DOHH2 (cell line): ENCODE measurements around the gene MKS1.

Experiments
- H3F3A ChIP-seq: fragments of 200-600 bp; sonication (generic), shearing (Covaris generic); 2 replicates; pipeline ENCODE4 v1.6.0; 2016; ENCODE audit warnings: antibody characterized with exemption, mild to moderate bottlenecking; ENCODE audit not compliant: control insufficient read depth, insufficient read depth
- H3K27ac ChIP-seq: fragments of 200-600 bp; sonication (generic); 2 replicates; pipeline ENCODE4 v1.5.1; 2014; ENCODE audit warnings: low read depth, mild to moderate bottlenecking, low read length, moderate library complexity
- H3K27me3 ChIP-seq: fragments of 200-600 bp; sonication (generic); 2 replicates; pipeline ENCODE4 v1.6.1; 2014; ENCODE audit warnings: mild to moderate bottlenecking, low read length, mixed read lengths; ENCODE audit not compliant: control insufficient read depth
- H3K36me3 ChIP-seq: fragments of 200-600 bp; sonication (generic); 2 replicates; pipeline ENCODE4 v1.6.1; 2014; ENCODE audit warnings: mild to moderate bottlenecking, low read length, moderate library complexity, mixed read lengths; ENCODE audit not compliant: control insufficient read depth
- H3K4me1 ChIP-seq: fragments of 200-600 bp; sonication (generic); 2 replicates; pipeline ENCODE4 v1.6.1; 2014; ENCODE audit warnings: mild to moderate bottlenecking, low read length, mixed read lengths; ENCODE audit not compliant: control insufficient read depth
- H3K4me2 ChIP-seq: fragments of 200-600 bp; sonication (generic); 2 replicates; pipeline ENCODE4 v1.6.0; 2014; ENCODE audit warnings: mild to moderate bottlenecking, low read length, moderate library complexity
- H3K4me3 ChIP-seq: fragments of 200-600 bp; sonication (generic); 2 replicates; pipeline ENCODE4 v1.5.1; 2014; ENCODE audit warnings: mild to moderate bottlenecking, low read length, mixed read lengths
- H3K79me2 ChIP-seq: fragments of 200-600 bp; sonication (generic); 2 replicates; pipeline ENCODE4 v1.6.1; 2014; ENCODE audit warnings: mild to moderate bottlenecking, low read length, mixed read lengths; ENCODE audit not compliant: control insufficient read depth
- H3K9me2 ChIP-seq: fragments of 200-600 bp; sonication (generic); replicated peaks from 2 replicates; pipeline ENCODE4 v1.6.1; 2014; ENCODE audit warnings: mild to moderate bottlenecking, low read length, mixed read lengths; ENCODE audit not compliant: control insufficient read depth
- H3K9me3 ChIP-seq: fragments of 200-600 bp; sonication (generic); 2 replicates; pipeline ENCODE4 v1.6.1; 2014; ENCODE audit warnings: antibody characterized with exemption, low read length, mixed read lengths; ENCODE audit not compliant: control insufficient read depth, insufficient read depth
- H4K20me1 ChIP-seq: fragments of 200-600 bp; sonication (generic); 2 replicates; pipeline ENCODE4 v1.6.0; 2014; ENCODE audit warnings: low read depth, mild to moderate bottlenecking, antibody characterized with exemption, low read length, moderate library complexity; ENCODE audit not compliant: control insufficient read depth, insufficient read depth
- CTCF ChIP-seq: fragments of 200-600 bp; sonication (generic); IDR thresholded peaks from one replicate; pipeline ENCODE4 v1.5.1; 2014; ENCODE audit warnings: antibody characterized with exemption, mild to moderate bottlenecking, low read depth, low read length; ENCODE audit not compliant: poor library complexity, severe bottlenecking
- EZH2phosphoT487 ChIP-seq: fragments of 200-600 bp; sonication (generic); IDR thresholded peaks from 2 replicates; pipeline ENCODE4 v1.6.1; 2017; ENCODE audit warnings: borderline replicate concordance, mild to moderate bottlenecking, antibody characterized with exemption, low read length, moderate library complexity, mixed read lengths

Gene MKS1

GRCh38 chr17:58248955-58249269, 29.9 kb upstream of the MKS1 start:
- H4K20me1 ChIP-seq = no peaks in the 10 kb centered on the region
- no peak overlapping the region for H3K27ac ChIP-seq
- no peaks in the 10 kb centered on the region for H3K79me2 ChIP-seq
- no peaks in the 10 kb centered on the region for H3F3A ChIP-seq
- peaks cover 27% of the 10 kb centered on the region for H3K27me3 ChIP-seq
- no peaks in the 10 kb centered on the region for H3K9me2 ChIP-seq
- H3K9me3 ChIP-seq = no peaks in the 10 kb centered on the region
- H3K4me2 ChIP-seq = no peak overlapping the region
- TF ChIP-seq CTCF = no peak
- no peak for TF ChIP-seq EZH2phosphoT487
- H3K4me1 ChIP-seq = peaks cover 6% of the 10 kb centered on the region
- no peak overlapping the region for H3K4me3 ChIP-seq
- no peaks in the 10 kb centered on the region for H3K36me3 ChIP-seq

- H4K20me1 ChIP-seq = no peaks in the 10 kb centered on the region
- H3K9me2 ChIP-seq = no peaks in the 10 kb centered on the region
- peaks cover 34% of the 10 kb centered on the region for H3K27me3 ChIP-seq
- no peak overlapping the region for H3K27ac ChIP-seq
- H3K4me3 ChIP-seq = no peak overlapping the region
- H3K4me2 ChIP-seq = no peak overlapping the region
- no peaks in the 10 kb centered on the region for H3K9me3 ChIP-seq
- peaks cover 6% of the 10 kb centered on the region for H3K4me1 ChIP-seq
- no peaks in the 10 kb centered on the region for H3K36me3 ChIP-seq
- no peaks in the 10 kb centered on the region for H3F3A ChIP-seq
- no peak for TF ChIP-seq EZH2phosphoT487
- no peak for TF ChIP-seq CTCF
- no peaks in the 10 kb centered on the region for H3K79me2 ChIP-seq
Measured at GRCh38 chr17:58247511-58248363, 28.7 kb upstream of the MKS1 start.

GRCh38 chr17:58246781-58247180, 27.7 kb upstream of the MKS1 start:
- Histone ChIP-seq H3K4me3 (no peak overlapping the region), H3K4me1 (peaks cover 6% of the 10 kb centered on the region), H3K27me3 (peaks cover 43% of the 10 kb centered on the region)

More at GRCh38 chr17:58246781-58247180, 27.7 kb upstream of the MKS1 start:
- Histone ChIP-seq H4K20me1 (no peaks in the 10 kb centered on the region), H3K79me2 (no peaks in the 10 kb centered on the region), H3K9me3 (no peaks in the 10 kb centered on the region), H3K27ac (no peak overlapping the region), H3K9me2 (no peaks in the 10 kb centered on the region), H3K4me2 (no peak overlapping the region), H3F3A (no peaks in the 10 kb centered on the region), H3K36me3 (no peaks in the 10 kb centered on the region)
- TF ChIP-seq CTCF = no peak
- no peak for TF ChIP-seq EZH2phosphoT487
